Ascending aorta (tissue), 2 donors: ENCODE measurements around the gene MYBPC2. TPM values are rescaled to one million over a fixed set of nuclear protein-coding genes. Genes with fewer than 3 reads are reported as not detected.
"Not testable (repeated sequence)": the region's sequence is repeated elsewhere in the genome, so short reads cannot be mapped to it uniquely, and the experiment has no call there.

Experiments used
- DNase-seq, 2 donors: peaks; one replicate each; pipeline ENCODE4 v3.0.0-alpha.2; 2019; ENCODE audit warnings: low spot score in 2 of 2
- H3K27ac ChIP-seq, 2 donors: fragments of 200-600 bp; sonication (generic); one replicate each; pipeline ENCODE4 v1.5.1; 2016 to 2017; ENCODE audit warnings: mild to moderate bottlenecking in 1 of 2
- H3K27me3 ChIP-seq: fragments of 200-600 bp; sonication (generic); one replicate; pipeline ENCODE4 v1.5.1; 2017
- H3K36me3 ChIP-seq, 2 donors: fragments of 200-600 bp; sonication (generic); one replicate each; pipeline ENCODE4 v1.5.1; 2016
- H3K4me1 ChIP-seq, 2 donors: fragments of 200-600 bp; sonication (generic); one replicate each; pipeline ENCODE4 v1.5.1; 2016 to 2017; ENCODE audit warnings: mild to moderate bottlenecking in 1 of 2
- H3K4me3 ChIP-seq, 2 donors: fragments of 200-600 bp; sonication (generic); one replicate each; pipeline ENCODE4 v1.5.1; 2016 to 2017; ENCODE audit warnings: mild to moderate bottlenecking in 1 of 2
- H3K9me3 ChIP-seq, 2 donors: fragments of 200-600 bp; sonication (generic); one replicate each; pipeline ENCODE4 v1.5.1; 2016
- CTCF ChIP-seq, 3 experiments: fragments of 200-600 bp in 2 of 3; fragments of 450-650 bp in 1 of 3; sonication (generic) in 2 of 3; IDR thresholded peaks; one replicate each; pipeline ENCODE4 v1.5.1; 2016 to 2019; ENCODE audit warnings: antibody characterized with exemption in 3 of 3, mild to moderate bottlenecking in 1 of 3, moderate library complexity in 1 of 3
- intact Hi-C: fragments of 100-400 bp; cut with DNase I; formaldehyde crosslinking; loops from one replicate; pipeline ENCODE4 v1.15.1; 2023
- total RNA-seq: library from RNA; depleted of rRNA; stranded (reverse); fragments of >200 nt; gene quantifications from one replicate; pipeline ENCODE4 v1.1.0, GENCODE V29; 2016

The MYBPC2 gene
- total RNA-seq, 1 donor from 2014 or later: not detected

GRCh38 chr19:50387176-50387867 is 45.4 kb upstream of the MYBPC2 start:
- peak in 1 of 2 donors; percentile 72 for DNase-seq
- Histone ChIP-seq H3K27me3 (no peaks in the 10 kb centered on the region), H3K4me3 (no peak overlapping the region), H3K36me3 (peaks cover 2 to 3% of the 10 kb centered on the region in 2 donors), H3K27ac (no peak overlapping the region), H3K9me3 (no peaks in the 10 kb centered on the region), H3K4me1 (peaks cover 8 to 10% of the 10 kb centered on the region in 2 donors)
- intact Hi-C loops: loop anchor here (10.0 kb wide), 1 partner anchor 977 kb away; the partner anchor contains the start of genes CLDND2 and ETFB
- no peak for TF ChIP-seq CTCF (IDR thresholded peaks at IDR 0.05)

- Histone ChIP-seq H3K27ac (no peak overlapping the region), H3K4me1 (peaks cover 8 to 10% of the 10 kb centered on the region in 2 donors), H3K36me3 (no peaks in the 10 kb centered on the region), H3K27me3 (no peaks in the 10 kb centered on the region), H3K9me3 (no peaks in the 10 kb centered on the region), H3K4me3 (no peak overlapping the region)
- intact Hi-C loops: loop anchor here (10.0 kb wide), 1 partner anchor 977 kb away; the partner anchor contains the start of genes CLDND2 and ETFB
- no peak for DNase-seq
- no peak for TF ChIP-seq CTCF (IDR thresholded peaks at IDR 0.05)
Observed at GRCh38 chr19:50387868-50388245, 44.8 kb upstream of the MYBPC2 start.

- H3K4me1 ChIP-seq, H3K9me3 ChIP-seq, H3K27ac ChIP-seq, H3K36me3 ChIP-seq, H3K4me3 ChIP-seq, intact Hi-C loops, DNase-seq, H3K27me3 ChIP-seq: not testable (repeated sequence)
Observed at GRCh38 chr19:50390295-50390694, 42.4 kb upstream of the MYBPC2 start.

- H3K36me3 ChIP-seq, H3K9me3 ChIP-seq, H3K27ac ChIP-seq, H3K4me3 ChIP-seq, intact Hi-C loops, DNase-seq, H3K27me3 ChIP-seq, H3K4me1 ChIP-seq: not testable (repeated sequence)
Observed at GRCh38 chr19:50390952-50391351, 41.7 kb upstream of the MYBPC2 start.

- H3K27me3 ChIP-seq: no peaks in the 10 kb centered on the region
- intact Hi-C loops: no loop called here
- no peak overlapping the region for H3K4me3 ChIP-seq
- no peaks in the 10 kb centered on the region for H3K9me3 ChIP-seq
- no peak for TF ChIP-seq CTCF (IDR thresholded peaks at IDR 0.05)
- H3K27ac ChIP-seq: no peak overlapping the region
- no peaks in the 10 kb centered on the region for H3K36me3 ChIP-seq
- no peaks in the 10 kb centered on the region for H3K4me1 ChIP-seq
- no peak for DNase-seq
Observed at GRCh38 chr19:50392759-50393158, 39.9 kb upstream of the MYBPC2 start.

- no peak for DNase-seq
- Histone ChIP-seq H3K36me3 (no peaks in the 10 kb centered on the region), H3K27ac (no peak overlapping the region), H3K27me3 (no peaks in the 10 kb centered on the region), H3K4me3 (no peak overlapping the region), H3K4me1 (no peaks in the 10 kb centered on the region), H3K9me3 (no peaks in the 10 kb centered on the region)
- TF ChIP-seq CTCF (IDR thresholded peaks at IDR 0.05): no peak
- intact Hi-C loops: no loop called here
Observed at GRCh38 chr19:50393589-50393988, 39.1 kb upstream of the MYBPC2 start.
